GM12878 (cell line): ENCODE data around the gene RIMBP2. TPM values are rescaled to one million over a fixed set of nuclear protein-coding genes. Genes with fewer than 3 reads are reported as not detected.

ENCODE experiments used
- ATAC-seq: fragments of 200-7000 bp; cut with Tn5 transposase; 3 replicates; pipeline ENCODE4 v1.9.1; 2020; ENCODE audit warnings: mild to moderate bottlenecking, moderate library complexity
- BruUV-seq: library from RNA; stranded (reverse); fragments of 400-500 nt; replicated peaks from 2 replicates; lab custom pipeline; 2021; lab: Mats Ljungman, UMichigan
- CTCF ChIA-PET: fragments of 300-600 bp; sonication (Branson Sonifier 250); formaldehyde crosslinking; extraction: SDS; loops from one replicate; lab custom pipeline; 2021; ENCODE audit warnings: inconsistent platforms; lab: Yijun Ruan, JAX
- POLR2A ChIA-PET: fragments of 350-600 bp; formaldehyde crosslinking; extraction: SDS; loops from one replicate; lab custom pipeline; 2021; ENCODE audit warnings: inconsistent platforms; lab: Charles Lee
- RAD21 ChIA-PET: fragments of 300-600 bp; sonication (Branson Sonifier 250); formaldehyde crosslinking; loops from one replicate; lab custom pipeline; 2023; ENCODE audit warnings: antibody characterized with exemption; ENCODE audit not compliant: unreplicated experiment; lab: Charles Lee
- SMC1A ChIA-PET: fragments of 300-600 bp; sonication (Branson Sonifier 250); formaldehyde crosslinking; loops from one replicate; lab custom pipeline; 2023; ENCODE audit not compliant: unreplicated experiment, uncharacterized antibody; lab: Charles Lee
- DNase-seq: peaks from one replicate; pipeline ENCODE4 v3.0.0-alpha.2; 2011; ENCODE audit warnings: low read depth, low spot score
- FAIRE-seq: peaks from 3 replicates; lab custom pipeline; 2011; peaks lifted over from hg19 to GRCh38; lab: Jason Lieb, UNC
- H2AFZ ChIP-seq: 2 replicates; pipeline ENCODE4 v1.6.0; 2011; ENCODE audit warnings: low read depth, low read length, control low read depth; ENCODE audit not compliant: control insufficient read depth
- H3K27ac ChIP-seq: 2 replicates; pipeline ENCODE4 v1.5.1; 2011; ENCODE audit warnings: control low read depth; ENCODE audit not compliant: control insufficient read depth, insufficient read depth
- H3K27me3 ChIP-seq, 2 experiments: replicated peaks in 1 of 2; 2 replicates each; pipeline versions ENCODE4 v1.6.0 to v1.6.1; 2011; ENCODE audit warnings: low read length in 1 of 2; ENCODE audit not compliant: control insufficient read depth in 2 of 2, insufficient read depth in 2 of 2
- H3K36me3 ChIP-seq, 2 experiments: 2 replicates each; pipeline ENCODE4 v1.5.1; 2011; ENCODE audit warnings: low read length in 1 of 2; ENCODE audit not compliant: control insufficient read depth in 2 of 2, insufficient read depth in 2 of 2
- H3K4me1 ChIP-seq: 2 replicates; pipeline ENCODE4 v1.6.1; 2011; ENCODE audit warnings: mild to moderate bottlenecking, low read length, moderate library complexity, mixed read lengths; ENCODE audit not compliant: control insufficient read depth, insufficient read depth
- H3K4me2 ChIP-seq: 2 replicates; pipeline ENCODE4 v1.6.0; 2011; ENCODE audit warnings: control low read depth; ENCODE audit not compliant: control insufficient read depth, insufficient read depth
- H3K4me3 ChIP-seq: fragments of 200-600 bp; sonication (generic); 2 replicates; pipeline ENCODE4 v1.5.1; 2016
- H3K79me2 ChIP-seq: 2 replicates; pipeline ENCODE4 v1.6.0; 2011; ENCODE audit warnings: low read length; ENCODE audit not compliant: control insufficient read depth, insufficient read depth
- H3K9ac ChIP-seq: 2 replicates; pipeline ENCODE4 v1.8.0; 2011; ENCODE audit warnings: low read length, control low read depth, mixed read lengths; ENCODE audit not compliant: control insufficient read depth, insufficient read depth
- H3K9me3 ChIP-seq: replicated peaks from 3 replicates; pipeline ENCODE4 v1.5.1; 2011; ENCODE audit warnings: mild to moderate bottlenecking, low read length; ENCODE audit not compliant: control insufficient read depth, insufficient read depth
- H4K20me1 ChIP-seq: 2 replicates; pipeline ENCODE4 v1.6.0; 2011; ENCODE audit not compliant: control insufficient read depth, insufficient read depth
- BHLHE40 ChIP-seq, 2 experiments: fragments of 450-650 bp in 1 of 2; IDR thresholded peaks; 2 replicates each; pipeline ENCODE4 v1.6.1; 2011 to 2017; ENCODE audit warnings: low read depth in 2 of 2, borderline replicate concordance in 1 of 2, improper control_type of control experiment in 1 of 2, low read length in 1 of 2, mild to moderate bottlenecking in 1 of 2
- CTCF ChIP-seq, 3 experiments: IDR thresholded peaks in 2 of 3; conservative IDR thresholded peaks in 1 of 3; 2 replicates each; pipeline ENCODE4 v1.5.1; 2011; ENCODE audit warnings: low read depth in 3 of 3, low read length in 3 of 3, mild to moderate bottlenecking in 3 of 3, control low read depth in 2 of 3, moderate library complexity in 2 of 3, inconsistent platforms in 1 of 3, mixed read lengths in 1 of 3; ENCODE audit not compliant: control insufficient read depth in 2 of 3, insufficient read depth in 1 of 3; ENCODE audit errors: extremely low read depth in 1 of 3
- EP300 ChIP-seq, 2 experiments: fragments of 150-350 bp in 1 of 2; IDR thresholded peaks; 2 replicates each; pipeline ENCODE4 v1.6.1; 2011 to 2012; ENCODE audit warnings: low read depth in 2 of 2, low read length in 2 of 2, borderline replicate concordance in 1 of 2, improper control_type of control experiment in 1 of 2, inconsistent platforms in 1 of 2; ENCODE audit not compliant: control insufficient read depth in 1 of 2
- JUNB ChIP-seq: IDR thresholded peaks from 2 replicates; pipeline ENCODE4 v1.6.1; 2016; ENCODE audit warnings: antibody characterized with exemption, mild to moderate bottlenecking
- MYC ChIP-seq: IDR thresholded peaks from 2 replicates; pipeline ENCODE4 v1.6.1; 2011; ENCODE audit warnings: mild to moderate bottlenecking, low read length, moderate library complexity, inconsistent platforms; ENCODE audit not compliant: insufficient read depth, insufficient replicate concordance, insufficient read length, severe bottlenecking
- PRDM15 ChIP-seq: fragments of 450-650 bp; formaldehyde crosslinking; IDR thresholded peaks from 2 replicates; pipeline ENCODE4 v1.4.0; 2020; ENCODE audit warnings: mild to moderate bottlenecking, moderate library complexity
- RAD21 ChIP-seq: IDR thresholded peaks from 2 replicates; pipeline ENCODE4 v1.6.1; 2011; ENCODE audit warnings: mild to moderate bottlenecking, low read depth, low read length, moderate library complexity; ENCODE audit not compliant: insufficient read depth
- RFX5 ChIP-seq: IDR thresholded peaks from 2 replicates; pipeline ENCODE4 v1.6.1; 2011; ENCODE audit warnings: low read depth, low read length, improper control_type of control experiment
- SMARCA5 ChIP-seq: fragments of 450-650 bp; IDR thresholded peaks from 2 replicates; pipeline ENCODE4 v1.6.1; 2017; ENCODE audit warnings: mild to moderate bottlenecking
- SMC3 ChIP-seq: IDR thresholded peaks from 2 replicates; pipeline ENCODE4 v1.6.1; 2011; ENCODE audit warnings: low read length, improper control_type of control experiment, borderline replicate concordance
- ZBTB33 ChIP-seq: fragments of 450-650 bp; IDR thresholded peaks from 2 replicates; pipeline ENCODE4 v1.6.1; 2017; ENCODE audit warnings: mild to moderate bottlenecking
- WGBS: methylation state at CpG from one replicate; pipeline ENCODE4 v1.1.6; 2016; ENCODE audit warnings: low lambda C conversion rate; ENCODE audit not compliant: insufficient replicate concordance, insufficient coverage; ENCODE audit errors: missing lambda C conversion rate; 5-methylcytosine and 5-hydroxymethylcytosine counted together
- in situ Hi-C: fragments of 300-500 bp; cut with MboI; formaldehyde crosslinking; loops from 9 replicates; pipeline ENCODE4 v1.14.3; 2018; ENCODE audit warnings: mixed read lengths
- intact Hi-C: fragments of 100-400 bp; cut with micrococcal nuclease; formaldehyde crosslinking; loops from one replicate; pipeline ENCODE4 v1.14.2; 2022; ENCODE audit not compliant: unreplicated experiment
- polyA plus RNA-seq, 11 experiments: library from polyadenylated mRNA; depleted of rRNA in 4 of 11; unstranded in 6 of 11; stranded (reverse) in 5 of 11; fragments of >200 nt; fragmentation: Nextera tagmentation in 4 of 11; fragmentation: Illumina TruSeq in 1 of 11; extraction: Ambion mirVana in 4 of 11; extraction: Trizol in 1 of 11; gene quantifications; 1 replicate in 1 of 11; 2 replicates in 10 of 11; pipeline versions ENCODE4 v1.2.1 to v1.2.3, GENCODE V29; 2011 to 2016; ENCODE audit warnings: inconsistent platforms in 2 of 11, missing spikeins in 2 of 11, low read depth in 1 of 11
- total RNA-seq, 4 experiments: library from RNA; depleted of rRNA in 3 of 4; stranded (reverse); fragments of >200 nt in 3 of 4; fragmentation: Illumina TruSeq in 1 of 4; extraction: Trizol in 1 of 4; gene quantifications; 2 replicates each; pipeline versions ENCODE4 v1.2.1 to v1.2.3, GENCODE V29; 2013 to 2021

RIMBP2 gene
- total and polyA plus RNA-seq, 10 of the 15 experiments (the other 5 are each of a cell fraction or from before 2014, with no cell fraction given) = 0.04 to 2.9 (median 0.07) TPM; not detected in 1

- TF ChIP-seq EP300 (IDR thresholded peaks at IDR 0.05; ENCODE audit: borderline replicate concordance in 1 of 2, control insufficient read depth in 1 of 2, low read depth in 2 of 2, low read length in 2 of 2) (no peak), MYC (no peak)
Observed at GRCh38 chr12:130748786-130749185, 32.7 kb upstream of the RIMBP2 start (continued).

DNA sequence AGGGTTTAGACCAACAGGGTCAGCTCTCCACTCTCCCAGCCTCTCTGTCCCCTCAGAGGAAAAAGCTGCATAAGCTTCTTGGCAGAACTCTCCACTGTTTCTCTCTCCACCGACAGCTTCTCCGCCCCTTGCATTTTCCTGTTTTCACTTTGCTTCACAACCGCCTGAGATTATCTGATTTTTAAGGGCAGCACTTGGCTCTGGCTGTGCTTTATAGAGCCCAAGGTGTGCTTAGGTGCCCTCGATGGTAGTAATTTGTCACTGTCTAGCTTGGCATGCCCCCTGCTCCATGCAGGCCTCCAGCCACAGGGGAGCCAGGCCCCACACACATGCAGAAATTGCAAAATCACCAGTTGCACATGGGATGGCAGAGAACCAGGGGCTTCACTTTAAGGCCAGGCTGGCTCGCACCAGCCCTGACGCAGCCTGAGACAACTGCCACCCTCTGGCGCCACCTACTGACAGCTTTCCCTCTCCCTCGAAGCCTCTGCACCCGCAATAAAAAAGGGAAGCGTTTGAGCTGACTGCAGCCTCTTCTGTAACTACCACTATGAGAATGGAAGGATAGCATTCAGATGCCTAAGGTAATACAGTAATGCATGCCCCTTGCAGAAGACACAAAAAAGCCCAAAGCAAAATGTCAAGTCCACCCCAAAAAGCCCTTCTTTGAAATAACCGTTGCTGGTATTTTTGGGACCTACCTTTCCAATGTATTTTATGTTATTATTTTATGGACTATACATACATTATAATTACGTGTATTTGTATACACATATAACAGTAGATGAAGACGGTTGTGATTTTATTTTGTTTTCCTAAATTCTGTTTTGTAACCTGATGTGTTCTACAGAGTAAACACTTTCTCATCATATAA is 32.0 kb upstream of the RIMBP2 start:
- ChIA-PET CTCF (interaction anchor here (0.6 to 1.9 kb wide), 24 partner anchors 9 to 722 kb away, joined by 3 to 14 read pairs (median 3); no protein-coding TSS in a partner anchor), POLR2A (no interaction called here), RAD21 (interaction anchor here (0.5 to 1.5 kb wide), 6 partner anchors 9 to 721 kb away, joined by 3 to 7 read pairs (median 3); no protein-coding TSS in a partner anchor), SMC1A (interaction anchor here (0.6 to 1.7 kb wide), 11 partner anchors 30 to 721 kb away, joined by 3 to 6 read pairs (median 3); no protein-coding TSS in a partner anchor)
- H3K79me2 ChIP-seq = no peaks in the 10 kb centered on the region
- H4K20me1 ChIP-seq = no peaks in the 10 kb centered on the region
- no peak overlapping the region for H3K9ac ChIP-seq
- ATAC-seq (peak; percentile 100), FAIRE-seq (peak; percentile 80), DNase-seq (no peak)
- no TSS peak for BruUV-seq
- intact Hi-C loops = loop anchor here (1.0 to 10.0 kb wide), 4 partner anchors 173 to 701 kb away; no protein-coding TSS in a partner anchor
- H3K4me2 ChIP-seq = no peak overlapping the region; the same call in 1 of the 2 replicates
- in situ Hi-C loops = no loop called here
- no peaks in the 10 kb centered on the region for H3K36me3 ChIP-seq
- no peak overlapping the region for H3K27ac ChIP-seq
- no peak overlapping the region for H3K4me3 ChIP-seq
- no peaks in the 10 kb centered on the region for H3K9me3 ChIP-seq
- no peaks in the 10 kb centered on the region for H3K27me3 ChIP-seq
- 4% methylated on average over 13 of the region's 13 CpGs for WGBS
- H2AFZ ChIP-seq = no peak overlapping the region
- no peaks in the 10 kb centered on the region; the same call in 1 of the 2 replicates for H3K4me1 ChIP-seq
- TF ChIP-seq RAD21 (peak; percentile 79), CTCF (IDR thresholded peaks at IDR 0.05 in 2 of 3, conservative IDR thresholded peaks at IDR 0.05 in 1 of 3; ENCODE audit: control insufficient read depth in 2 of 3, extremely low read depth in 1 of 3, insufficient read depth in 1 of 3, low read depth in 3 of 3, low read length in 3 of 3) (peak; percentile 76 to 93 (median 86)), SMARCA5 (peak; percentile 44; the same call in 1 of the 2 replicates), JUNB (no peak), PRDM15 (no peak), RFX5 (0 out of 2 replicates have a peak, but pooled peaks have one; percentile 18), SMC3 (peak; percentile 81), BHLHE40 (IDR thresholded peaks at IDR 0.05; ENCODE audit: borderline replicate concordance in 1 of 2, low read depth in 2 of 2, low read length in 1 of 2) (0 out of 4 replicates have a peak, but pooled peaks of 1 of the 2 experiments have one; percentile 16), ZBTB33 (no peak)
